ENCODE measurements around the gene EPHA5.

EPHA5 gene

DNA sequence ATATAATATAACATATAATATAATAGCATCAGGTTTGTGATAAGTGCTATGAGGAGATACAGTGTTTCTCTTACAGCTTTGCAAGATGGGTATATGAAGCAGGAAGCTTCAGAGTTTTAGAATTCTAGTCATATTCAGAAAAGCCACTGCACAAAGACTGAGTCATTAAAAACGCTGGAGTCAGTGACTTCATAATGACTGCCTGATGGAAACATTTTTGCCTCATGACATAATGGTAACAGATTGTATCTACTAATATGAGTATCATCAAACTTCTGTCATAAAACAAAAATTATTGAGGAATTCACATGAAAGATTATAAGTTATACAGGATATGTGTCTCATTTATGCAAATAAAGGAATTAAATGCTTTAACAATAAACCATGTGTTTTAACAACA, 46.8 kb downstream of the EPHA5 start:
- DNase-seq = no peak

DNA sequence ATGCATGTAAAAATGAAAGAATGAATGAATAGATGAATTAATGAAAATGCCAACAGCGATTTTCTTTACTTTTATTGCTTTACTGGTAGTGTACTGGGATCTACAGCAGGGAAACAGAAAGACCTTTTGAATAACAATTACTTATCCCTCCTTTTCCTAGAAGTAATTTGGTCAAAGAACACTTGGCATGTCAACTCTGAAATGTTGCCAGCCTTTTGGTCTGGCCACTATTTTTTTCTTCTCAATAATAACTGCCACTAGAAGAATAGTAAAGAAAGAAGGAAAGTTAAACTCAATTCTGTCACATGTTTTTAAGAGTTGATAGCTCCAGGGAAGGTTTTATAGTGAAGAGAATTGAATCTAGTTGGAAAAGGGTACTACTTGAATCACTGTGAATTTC, 52.9 kb downstream of the EPHA5 start:
- no peak for DNase-seq

DNA sequence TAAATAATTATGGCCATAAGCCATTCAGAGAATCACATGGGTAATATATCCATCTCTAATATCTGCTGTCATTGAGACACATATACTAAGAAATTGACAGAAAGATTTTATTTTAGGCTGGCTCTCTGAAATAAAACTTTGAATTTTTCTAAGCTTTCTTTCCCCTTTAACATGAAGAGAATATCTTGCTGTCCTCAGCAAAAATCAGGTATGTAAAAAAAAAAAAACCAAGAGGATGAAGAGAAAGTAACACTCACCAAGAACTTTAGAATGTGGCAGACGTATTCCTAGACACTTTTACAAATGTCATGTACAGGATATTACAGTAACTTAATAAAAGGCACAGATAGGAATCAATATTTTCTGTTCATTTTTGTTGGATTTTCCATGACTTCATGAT, 65.8 kb downstream of the EPHA5 start:
- no peak for DNase-seq

DNA sequence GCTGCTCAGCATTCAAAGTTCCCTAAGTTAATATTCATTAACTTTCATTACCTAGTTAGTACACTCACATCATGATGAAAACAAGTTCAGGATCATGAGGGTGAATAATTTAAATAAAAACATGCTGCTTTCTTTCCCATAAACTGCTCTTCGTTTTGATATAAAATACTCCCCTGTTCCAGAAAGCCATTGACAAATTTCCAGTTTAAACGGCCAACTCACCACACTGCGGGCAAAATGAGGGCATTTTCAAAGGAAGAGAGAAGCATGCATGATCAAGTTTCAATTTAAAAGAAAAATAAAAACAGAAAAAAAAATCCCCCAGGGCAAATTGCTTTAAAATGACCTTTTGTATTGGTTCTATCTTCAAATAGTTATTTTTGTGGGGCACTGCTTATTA, 69.6 kb downstream of the EPHA5 start:
- no peak for DNase-seq

DNA sequence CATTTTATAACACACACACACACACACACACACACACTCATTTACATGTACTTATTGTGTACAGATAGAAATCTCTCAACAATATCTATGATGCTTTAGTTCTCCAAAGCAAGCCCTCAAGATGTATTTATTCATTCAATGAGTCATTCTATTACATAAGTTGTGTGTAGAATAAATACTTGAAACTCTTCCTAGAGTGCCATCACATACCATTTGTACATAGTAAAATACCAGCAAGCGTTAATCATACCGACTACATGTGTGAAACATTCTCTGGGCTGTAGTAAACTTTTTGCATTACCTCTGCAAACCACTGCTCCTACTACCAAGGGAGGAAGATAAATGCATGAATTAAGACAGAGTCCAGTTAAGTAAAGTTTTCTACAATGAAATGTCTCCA, 70.9 kb downstream of the EPHA5 start:
- DNase-seq = no peak

DNA sequence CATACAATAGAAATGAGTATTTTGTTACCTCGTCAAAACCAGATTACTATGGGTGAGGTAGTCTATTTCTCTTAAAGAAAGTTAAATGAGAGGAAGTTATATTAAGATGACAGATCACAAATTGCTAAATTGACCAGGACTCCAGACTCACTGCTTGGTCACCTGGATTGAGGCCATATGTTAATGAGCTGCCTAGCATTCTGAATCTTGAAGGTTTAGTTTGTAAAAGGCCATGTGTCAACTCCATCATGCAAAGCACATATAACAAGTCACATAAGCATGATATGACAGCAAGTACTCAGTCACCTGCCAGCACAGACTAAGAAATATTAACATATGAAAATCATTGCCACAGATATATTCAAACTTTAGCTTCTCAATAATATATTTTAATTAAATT, 72.6 kb downstream of the EPHA5 start:
- no peak for DNase-seq

DNA sequence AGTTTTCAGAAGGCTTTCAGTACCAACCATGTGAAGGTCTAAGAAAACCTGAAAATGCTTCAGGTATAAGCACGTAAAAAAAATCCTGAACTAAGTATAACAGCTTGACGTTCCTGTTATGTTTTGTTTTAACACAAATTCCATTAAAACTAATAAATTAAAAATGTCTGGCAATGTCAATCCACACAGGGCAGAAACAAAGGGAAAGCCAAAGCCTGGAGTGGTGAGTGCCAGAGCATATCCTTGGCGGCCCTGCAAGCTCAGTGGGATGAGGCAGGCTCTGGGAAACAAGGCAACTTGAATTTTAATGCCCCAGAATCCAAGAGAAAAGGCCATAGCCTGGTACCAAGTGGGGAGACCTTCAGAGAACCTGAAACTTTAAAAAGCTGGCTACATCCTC, 78.2 kb downstream of the EPHA5 start:
- DNase-seq = no peak

DNA sequence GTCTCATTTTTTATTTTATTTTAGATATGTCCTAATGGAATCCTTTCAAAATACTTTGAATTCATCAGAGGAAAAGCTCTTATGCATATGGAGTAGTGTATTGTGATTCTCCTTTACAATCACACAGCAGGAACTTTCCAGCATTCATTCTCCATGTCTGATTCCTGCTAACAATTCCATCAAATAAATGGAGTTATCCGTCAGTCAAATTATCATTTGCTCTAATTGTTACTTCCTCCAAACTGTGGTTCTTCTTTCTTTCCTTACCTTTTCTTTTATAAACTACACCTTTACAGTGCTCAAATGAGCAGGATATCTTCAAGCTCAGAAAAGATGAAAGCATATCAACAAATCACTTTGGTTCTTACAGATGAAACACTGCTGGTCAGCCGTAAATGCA, 80.4 kb downstream of the EPHA5 start:
- no peak for DNase-seq

DNA sequence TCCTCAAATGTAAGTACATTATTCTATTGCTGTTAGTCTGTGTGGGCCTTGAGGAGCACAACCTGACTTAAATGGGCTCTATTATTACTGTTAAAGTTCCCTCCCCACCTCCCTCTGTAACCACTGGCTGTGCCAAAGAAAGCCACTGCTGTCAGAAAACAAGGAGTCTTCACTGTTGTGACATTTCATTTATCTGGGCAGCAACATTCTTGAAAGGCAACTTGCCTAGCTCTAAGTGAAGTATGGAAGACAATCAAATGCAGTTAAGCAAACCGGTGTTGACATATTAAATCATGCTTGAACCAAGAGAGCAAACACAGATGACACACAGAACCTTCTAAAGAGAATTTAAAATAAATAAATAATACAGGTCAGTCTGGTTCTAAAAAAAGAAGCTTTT, 81.0 kb downstream of the EPHA5 start:
- DNase-seq = no peak

DNA sequence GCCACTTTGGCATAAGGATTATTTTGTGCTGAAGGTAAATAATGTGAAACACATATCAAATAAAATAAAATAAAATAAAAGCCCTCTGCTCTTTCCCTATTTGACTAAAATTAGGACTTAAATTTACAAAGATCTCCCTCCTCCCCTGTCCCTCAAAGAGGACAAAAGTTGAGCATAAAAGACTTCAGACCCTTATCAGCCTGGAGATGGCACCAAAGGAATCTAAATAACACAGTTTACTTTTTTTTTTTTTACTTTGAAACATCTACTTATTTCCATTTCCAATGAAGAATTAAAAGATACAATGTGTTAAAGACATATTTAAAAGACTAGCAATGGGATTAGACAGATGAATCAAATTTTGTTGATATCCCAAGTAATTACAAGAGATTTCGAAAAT, 89.7 kb downstream of the EPHA5 start:
- DNase-seq = no peak

DNA sequence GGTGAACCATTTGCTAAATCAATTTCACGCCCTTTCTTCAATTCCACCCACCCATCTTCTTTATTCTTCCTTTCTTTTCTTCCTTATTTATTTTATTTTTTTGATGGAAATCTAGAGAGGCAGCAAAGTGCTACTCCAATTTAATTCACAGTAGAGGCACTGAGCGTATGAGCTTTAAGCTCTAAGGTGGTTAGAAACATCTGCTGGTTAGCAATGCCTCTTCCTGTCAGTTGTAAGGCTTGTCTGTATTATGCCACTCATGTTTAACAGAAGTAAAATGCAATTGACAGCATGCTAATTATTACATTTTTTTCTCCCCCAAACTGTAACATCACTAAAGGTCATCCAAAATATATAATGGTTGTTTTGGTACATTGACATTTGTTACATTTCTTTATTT, 103.8 kb downstream of the EPHA5 start:
- DNase-seq = no peak

DNA sequence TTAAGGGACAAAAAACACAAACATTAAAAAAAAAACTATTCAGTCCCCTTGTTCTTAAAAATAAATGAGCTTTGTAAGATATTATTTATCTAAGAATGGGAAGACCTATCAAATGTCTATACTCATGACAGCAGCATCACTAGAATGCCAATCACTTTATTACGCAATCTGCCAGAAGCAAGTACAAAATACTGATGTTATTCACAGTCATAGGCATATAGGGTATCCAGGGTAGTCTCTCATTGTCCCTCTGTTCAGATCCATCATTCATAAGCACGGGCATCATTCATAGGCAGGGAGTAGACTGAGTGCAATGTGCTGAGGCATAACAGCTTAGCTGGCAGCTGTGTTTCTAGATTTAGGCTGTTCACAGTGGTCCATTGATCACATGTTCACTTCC, 109.1 kb downstream of the EPHA5 start:
- no peak for DNase-seq

DNA sequence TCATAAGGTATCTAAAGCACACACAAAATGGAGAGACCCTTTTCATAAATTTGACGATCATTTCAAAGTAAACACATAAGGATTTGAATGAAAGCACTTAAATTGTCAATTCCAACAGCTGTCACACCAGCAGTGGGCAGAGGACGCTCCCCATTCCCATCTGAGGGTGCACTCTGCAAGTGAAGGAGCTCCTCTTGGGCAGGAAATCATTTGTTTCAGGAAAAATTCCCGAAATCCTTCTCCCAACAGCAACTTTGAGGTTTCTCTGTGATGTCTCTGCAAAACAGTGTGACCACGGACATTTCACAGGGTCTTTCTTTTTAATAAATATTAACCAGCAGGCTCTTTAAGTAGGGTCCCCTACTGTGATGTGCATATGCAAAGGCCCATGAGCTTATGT, 111.0 kb downstream of the EPHA5 start:
- no peak for DNase-seq

DNA sequence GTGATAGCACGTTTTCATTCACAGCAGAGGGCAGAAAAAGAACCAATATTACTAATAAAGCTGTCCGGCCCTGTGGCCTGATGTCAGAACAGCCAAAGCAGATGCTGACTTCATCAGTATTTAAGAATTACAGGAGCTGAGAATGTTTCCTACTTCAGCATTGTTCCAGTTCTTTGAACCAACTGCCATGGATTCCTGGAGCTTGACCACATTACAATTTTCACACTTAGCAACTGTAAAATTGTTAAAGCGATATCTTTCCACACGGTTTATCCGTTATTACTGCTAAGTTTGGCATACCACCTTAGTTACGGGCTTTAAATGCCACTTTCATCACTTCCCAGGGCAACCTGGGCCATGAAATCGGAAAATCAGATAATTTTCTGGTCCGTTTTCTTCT, 118.2 kb downstream of the EPHA5 start:
- DNase-seq = no peak

DNA sequence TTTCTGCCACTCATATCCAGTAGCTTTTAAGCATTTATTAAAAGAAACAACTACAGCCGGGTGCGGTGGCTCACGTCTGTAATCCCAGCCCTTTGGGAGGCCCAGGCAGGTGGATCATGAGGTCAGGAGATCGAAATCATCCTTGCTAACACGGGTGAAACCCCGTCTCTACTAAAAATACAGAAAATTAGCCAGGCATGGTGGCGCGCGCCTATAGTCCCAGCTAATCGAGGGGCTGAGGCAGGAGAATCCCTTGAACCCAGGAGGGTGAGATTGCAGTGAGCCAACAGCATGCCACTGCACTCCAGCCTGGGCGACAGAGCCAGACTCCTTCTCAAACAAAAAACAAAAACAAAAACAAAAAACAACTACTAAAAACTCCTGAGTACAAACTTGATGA, 119.8 kb downstream of the EPHA5 start:
- DNase-seq = no peak

DNA sequence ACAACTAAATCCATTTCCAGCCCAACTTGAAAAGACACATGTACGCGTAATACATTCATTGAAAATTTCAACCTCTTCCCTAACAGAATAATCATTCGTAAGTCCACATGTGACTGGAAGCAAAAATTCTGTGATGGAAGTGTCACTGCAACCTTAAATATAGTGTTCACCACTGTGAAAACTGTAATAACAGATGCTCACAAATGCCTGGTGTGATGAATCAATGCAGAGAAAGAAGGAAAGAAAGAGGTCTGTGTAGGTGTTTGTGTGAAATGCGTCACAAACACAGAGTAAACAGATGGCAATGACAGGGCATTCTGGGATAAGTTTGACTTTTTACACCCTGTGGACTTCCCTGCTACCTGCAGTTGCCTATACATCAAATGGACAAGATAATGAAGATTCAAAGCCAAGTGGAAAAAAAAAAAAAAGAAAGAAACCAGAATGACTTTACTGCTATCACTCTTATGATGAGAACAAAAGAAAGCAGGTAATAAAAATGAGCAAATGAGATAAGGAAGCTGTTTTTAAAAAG, 123.3 kb downstream of the EPHA5 start:
- no peak for DNase-seq

DNA sequence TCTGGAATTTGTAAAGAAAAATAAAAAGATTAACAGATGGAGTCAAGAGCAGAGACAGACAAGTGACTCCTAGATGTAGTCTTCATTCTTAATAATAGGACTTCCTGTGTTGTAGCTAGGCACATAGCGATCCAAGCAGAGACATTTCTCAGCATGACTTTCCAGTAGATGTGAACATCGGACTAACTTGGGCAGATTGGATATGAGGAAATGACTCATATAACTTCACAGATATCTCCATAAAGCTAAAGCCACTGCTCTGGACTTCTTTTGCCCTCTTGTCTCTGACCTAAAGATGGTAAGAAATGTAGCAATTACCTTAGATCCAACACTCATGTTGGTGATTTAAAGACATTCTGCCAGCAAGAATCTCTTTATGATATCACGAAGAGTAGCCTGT, 131.7 kb downstream of the EPHA5 start:
- DNase-seq = no peak

DNA sequence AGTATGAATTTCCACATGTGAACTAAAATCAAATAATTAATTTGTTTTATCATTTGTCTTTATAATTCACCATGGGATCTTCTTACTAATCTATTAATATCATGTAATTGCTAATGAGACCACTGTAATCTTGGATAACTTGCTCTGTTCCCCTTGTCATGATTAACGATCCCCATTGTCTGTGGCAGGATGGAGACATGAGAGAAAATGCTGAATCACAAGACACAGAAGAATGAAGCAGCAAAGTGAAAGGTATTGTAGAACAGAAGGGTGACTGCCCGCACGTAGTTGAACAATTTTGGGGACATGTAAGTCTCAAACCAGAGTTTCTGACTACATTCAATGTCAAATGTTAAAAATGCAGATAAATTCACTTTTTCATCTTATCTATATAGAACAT, 135.2 kb downstream of the EPHA5 start:
- DNase-seq = no peak

DNA sequence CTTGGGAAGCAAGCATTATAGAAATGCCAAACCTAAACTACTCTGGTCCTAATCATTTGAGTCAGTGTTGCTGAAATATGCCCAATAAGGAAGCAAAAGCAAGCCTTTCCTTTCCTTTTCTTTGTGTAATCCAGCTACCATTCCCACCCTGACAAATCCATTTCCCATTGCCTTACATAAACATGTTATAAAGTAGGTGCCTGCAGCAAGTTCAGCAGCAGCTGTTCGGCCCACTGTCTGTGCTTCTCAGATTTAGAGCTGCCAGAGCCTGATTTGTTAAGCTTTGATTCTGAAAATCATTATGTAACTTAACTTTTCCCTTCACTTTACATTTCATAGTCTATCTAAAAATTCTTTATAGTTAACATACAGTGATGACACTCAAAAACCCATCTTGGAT, 148.6 kb downstream of the EPHA5 start:
- no peak for DNase-seq

DNA sequence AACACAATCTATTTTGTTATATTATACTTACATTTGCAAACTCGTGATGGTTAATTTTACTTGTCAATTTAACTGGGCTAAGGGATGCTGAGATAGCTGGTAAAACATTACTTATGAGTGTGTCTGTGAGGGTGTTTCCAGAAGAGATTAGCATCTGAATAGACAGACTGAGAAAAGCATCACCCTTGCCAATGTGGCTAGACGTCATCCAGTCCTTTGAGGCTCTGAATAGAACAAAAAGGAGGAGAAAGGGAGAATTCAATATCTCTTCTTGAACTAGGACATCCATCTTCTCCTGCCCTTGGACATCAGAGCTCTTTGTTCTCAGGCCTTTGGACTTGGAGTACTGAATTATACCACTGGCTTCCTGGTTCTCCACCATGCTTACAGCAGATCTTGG, 154.6 kb downstream of the EPHA5 start:
- DNase-seq = no peak

DNA sequence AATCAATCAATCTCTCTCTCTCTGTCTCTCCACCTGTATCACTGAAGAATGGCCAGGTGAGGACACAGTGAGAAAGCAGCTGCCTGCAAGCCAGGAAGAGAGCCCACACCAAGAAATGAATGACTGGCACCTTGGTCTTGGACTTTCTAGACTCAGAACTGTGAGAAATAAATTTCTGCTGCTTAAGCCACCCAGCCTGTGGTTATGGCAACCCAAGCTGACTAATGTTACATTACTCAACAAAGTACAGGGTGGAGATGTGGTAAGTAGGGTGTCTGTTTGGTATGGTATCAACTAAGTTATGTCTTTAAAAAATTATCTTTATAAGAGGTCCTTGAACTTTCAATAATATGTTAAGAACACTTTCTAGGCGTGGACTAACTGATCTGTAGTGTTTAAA, 159.3 kb downstream of the EPHA5 start:
- DNase-seq = no peak

DNA sequence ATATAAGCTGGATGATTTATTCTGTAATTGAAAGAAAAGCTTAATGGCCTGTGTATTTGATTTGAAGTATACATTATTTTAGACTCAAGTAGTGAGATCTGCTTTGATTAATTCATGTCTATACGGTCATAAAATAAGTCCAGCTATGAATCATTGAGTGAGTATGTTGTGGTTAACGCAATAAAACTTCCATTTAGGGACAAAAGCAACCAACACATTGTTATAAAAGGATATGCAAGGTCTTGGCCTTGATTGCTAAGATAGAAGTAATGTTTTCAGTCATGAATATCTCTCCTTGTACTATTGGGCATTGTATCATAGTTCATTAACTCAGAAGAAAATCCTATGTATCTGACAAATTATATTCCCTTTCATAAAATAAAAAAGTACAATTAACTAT, 162.1 kb downstream of the EPHA5 start:
- no peak for DNase-seq

DNA sequence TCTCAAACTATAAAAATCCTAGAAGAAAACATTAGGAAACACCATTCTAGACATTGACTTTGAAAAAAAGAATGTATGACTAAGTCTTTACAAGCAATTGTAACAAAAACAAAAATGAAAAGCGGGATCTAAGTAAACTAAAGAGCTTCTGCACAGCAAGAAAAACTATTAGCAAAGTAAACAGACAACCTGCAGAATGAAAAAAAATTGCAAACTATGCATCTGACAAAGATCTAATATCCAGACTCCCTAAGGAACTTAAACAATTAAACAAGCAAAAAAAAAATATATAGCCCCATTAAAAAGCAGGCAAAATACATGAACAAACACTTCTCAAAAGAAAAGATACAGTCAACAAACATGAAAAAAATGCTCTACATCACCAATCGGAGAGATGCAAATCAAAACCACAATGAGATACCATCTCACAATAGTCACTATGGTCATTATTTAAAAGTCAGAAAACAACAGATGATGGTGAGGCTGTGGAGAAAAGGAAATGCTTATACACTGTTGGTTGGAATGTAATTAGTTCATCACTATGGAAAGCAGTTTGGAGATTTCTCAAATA, 168.1 kb downstream of the EPHA5 start:
- DNase-seq = no peak

DNA sequence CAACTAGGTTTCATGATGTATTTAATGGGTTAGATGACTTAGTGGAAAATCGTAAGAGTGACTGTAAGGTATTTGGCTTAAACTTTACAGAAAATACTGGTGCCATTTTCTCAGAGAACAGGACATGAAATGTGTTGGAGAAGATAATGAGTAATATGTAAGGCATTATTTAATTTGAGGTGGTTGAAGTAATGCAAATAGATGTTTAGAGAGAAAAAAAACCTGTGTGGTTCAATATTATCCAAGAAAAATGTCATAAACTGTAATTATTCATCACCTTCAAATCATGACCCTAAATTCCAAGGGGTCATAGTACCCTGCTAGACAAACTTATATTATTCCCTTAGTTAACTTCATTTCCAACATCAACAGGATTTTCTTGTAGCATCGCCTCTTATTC, 171.7 kb downstream of the EPHA5 start:
- DNase-seq = no peak

DNA sequence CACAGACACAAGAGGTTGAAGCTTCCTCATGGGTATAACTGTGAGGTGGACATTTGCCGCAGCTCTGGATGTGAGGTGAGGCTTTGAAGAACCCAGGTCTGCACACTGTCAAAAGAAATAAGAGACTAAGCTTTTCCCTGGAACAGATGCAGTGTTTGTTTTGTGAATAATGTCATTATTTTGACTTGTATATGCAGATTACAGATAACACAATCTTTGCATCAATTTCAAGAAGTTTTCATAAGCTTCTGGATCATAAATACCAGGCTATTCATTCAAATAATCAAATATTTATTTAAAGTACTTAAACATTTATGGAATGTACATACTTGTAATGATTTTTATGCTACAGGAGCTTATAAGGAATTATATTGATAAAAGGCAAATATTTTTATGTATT, 174.8 kb downstream of the EPHA5 start:
- no peak for DNase-seq

DNA sequence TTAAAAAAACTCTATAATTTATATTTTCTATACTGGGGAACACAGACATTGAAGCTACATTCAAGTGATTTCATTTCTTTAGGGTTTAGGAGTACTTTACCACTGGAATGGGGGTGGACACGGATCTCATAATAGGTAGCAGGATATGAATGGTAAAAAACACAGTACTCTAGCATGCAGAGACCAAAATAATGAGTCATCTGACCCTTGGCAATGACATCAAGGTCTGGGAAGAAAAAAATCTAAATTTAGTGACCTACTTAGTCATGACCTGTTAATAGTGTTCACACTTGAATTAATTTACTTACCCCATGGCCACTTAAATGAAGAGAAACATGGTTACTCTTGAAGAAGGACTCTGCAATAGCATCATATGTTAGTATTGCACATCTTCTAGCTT, 187.9 kb downstream of the EPHA5 start:
- no peak for DNase-seq
